GM13977 (cell line): ENCODE data around the gene HASPIN.
A peak's percentile ranks its signal among the peaks of the same experiment; 100 is the strongest.
"Not testable (repeated sequence)": the region's sequence is repeated elsewhere in the genome, so short reads cannot be mapped to it uniquely, and the experiment has no call there.

ENCODE experiments used
- DNase-seq: peaks from one replicate; pipeline ENCODE4 v3.0.0; 2012; ENCODE audit warnings: low spot score
- in situ Hi-C: fragments of 300-500 bp; cut with MboI; formaldehyde crosslinking; loops from one replicate; pipeline ENCODE4 v1.12.0; 2022; ENCODE audit warnings: low sequenced_read_pairs, low pct_unique_long_range_greater_than_20kb, mixed read lengths, inconsistent platforms; ENCODE audit not compliant: unreplicated experiment
- TF ChIP-seq, protein P1 (sequence below): IDR thresholded peaks from 2 replicates; pipeline ENCODE4 v1.5.1; 2012; ENCODE audit warnings: mild to moderate bottlenecking, control low read depth; ENCODE audit not compliant: insufficient read depth; ENCODE audit errors: extremely low read depth, missing control alignments

Gene HASPIN

DNA sequence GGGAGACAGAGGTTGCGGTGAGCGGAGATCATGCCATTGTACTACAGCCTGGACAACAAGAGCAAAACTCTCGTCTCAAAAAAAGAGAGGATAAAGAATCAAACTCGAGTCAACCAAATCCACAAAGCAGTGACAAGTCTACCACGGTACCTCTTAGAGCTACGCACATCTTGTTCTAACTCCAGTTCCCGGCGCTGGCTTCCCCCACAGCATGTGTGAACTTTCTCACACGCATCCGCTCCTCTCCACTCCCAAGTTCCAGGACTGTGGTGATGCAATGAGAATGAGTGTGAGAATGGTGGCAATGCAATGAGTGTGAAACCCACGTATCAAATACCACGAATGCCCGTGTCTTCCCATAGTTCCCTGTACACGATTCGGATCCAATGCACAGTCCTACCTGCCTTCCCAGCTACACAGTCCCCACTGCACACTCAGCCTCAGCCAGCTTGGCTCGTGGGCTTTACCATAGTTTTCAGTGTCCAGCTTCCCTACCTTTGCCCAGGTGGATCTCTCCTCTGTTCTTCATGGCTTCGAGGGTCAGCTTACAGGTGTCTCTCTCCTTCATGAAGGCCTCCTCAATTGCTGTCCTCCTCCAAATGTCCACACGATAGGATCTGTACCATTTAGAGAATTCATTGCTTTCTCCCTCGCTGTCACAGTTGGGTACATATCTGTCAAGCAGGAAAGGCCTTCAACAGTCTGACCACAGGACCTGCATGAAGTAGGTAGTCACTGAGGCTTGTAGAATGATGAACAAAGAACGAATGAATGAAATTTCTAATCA, 18.6 kb upstream of the HASPIN start:
- DNase-seq: no peak
- in situ Hi-C loops: no loop called here

DNA sequence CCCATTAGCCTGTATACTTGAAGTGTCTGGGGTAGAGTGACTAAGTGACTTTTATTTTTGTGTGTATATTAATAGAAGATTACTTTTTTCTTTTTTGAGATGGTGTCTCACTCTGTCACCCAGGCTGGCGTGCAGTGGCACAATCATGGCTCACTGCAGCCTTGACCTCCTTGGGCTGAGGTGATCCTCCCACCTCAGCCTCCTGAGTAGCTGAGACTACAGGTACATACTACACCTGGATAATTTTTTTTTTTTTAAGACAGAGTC, 18.1 kb upstream of the HASPIN start:
- in situ Hi-C loops: not testable (repeated sequence)

More for the DNA sequence above, 18.6 kb upstream of the HASPIN start:
- TF ChIP-seq, protein P1, sequence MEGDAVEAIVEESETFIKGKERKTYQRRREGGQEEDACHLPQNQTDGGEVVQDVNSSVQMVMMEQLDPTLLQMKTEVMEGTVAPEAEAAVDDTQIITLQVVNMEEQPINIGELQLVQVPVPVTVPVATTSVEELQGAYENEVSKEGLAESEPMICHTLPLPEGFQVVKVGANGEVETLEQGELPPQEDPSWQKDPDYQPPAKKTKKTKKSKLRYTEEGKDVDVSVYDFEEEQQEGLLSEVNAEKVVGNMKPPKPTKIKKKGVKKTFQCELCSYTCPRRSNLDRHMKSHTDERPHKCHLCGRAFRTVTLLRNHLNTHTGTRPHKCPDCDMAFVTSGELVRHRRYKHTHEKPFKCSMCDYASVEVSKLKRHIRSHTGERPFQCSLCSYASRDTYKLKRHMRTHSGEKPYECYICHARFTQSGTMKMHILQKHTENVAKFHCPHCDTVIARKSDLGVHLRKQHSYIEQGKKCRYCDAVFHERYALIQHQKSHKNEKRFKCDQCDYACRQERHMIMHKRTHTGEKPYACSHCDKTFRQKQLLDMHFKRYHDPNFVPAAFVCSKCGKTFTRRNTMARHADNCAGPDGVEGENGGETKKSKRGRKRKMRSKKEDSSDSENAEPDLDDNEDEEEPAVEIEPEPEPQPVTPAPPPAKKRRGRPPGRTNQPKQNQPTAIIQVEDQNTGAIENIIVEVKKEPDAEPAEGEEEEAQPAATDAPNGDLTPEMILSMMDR: no peak

DNA sequence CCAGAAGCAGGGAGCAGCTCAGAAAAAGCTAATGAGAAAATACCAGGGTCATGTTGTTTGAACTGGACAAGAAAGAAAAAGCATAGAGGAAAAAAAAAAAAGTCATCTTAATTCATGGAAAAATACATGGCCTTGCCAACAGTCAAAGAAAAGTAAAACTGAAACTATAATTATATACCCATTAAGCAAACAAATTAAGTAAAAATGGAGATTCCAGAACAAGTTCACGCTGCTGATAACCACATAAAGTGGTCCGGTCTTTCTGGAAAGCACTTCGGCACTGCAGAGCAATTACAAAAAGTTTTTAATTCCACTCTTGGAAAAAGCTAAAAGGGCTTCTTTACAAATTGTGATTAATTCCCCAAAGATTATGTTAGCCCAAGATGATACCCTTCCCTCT, 15.3 kb upstream of the HASPIN start:
- in situ Hi-C loops: no loop called here
- no peak for DNase-seq
- TF ChIP-seq, protein P1: no peak

More for the DNA sequence above, 18.1 kb upstream of the HASPIN start:
- not testable (repeated sequence) for DNase-seq

DNA sequence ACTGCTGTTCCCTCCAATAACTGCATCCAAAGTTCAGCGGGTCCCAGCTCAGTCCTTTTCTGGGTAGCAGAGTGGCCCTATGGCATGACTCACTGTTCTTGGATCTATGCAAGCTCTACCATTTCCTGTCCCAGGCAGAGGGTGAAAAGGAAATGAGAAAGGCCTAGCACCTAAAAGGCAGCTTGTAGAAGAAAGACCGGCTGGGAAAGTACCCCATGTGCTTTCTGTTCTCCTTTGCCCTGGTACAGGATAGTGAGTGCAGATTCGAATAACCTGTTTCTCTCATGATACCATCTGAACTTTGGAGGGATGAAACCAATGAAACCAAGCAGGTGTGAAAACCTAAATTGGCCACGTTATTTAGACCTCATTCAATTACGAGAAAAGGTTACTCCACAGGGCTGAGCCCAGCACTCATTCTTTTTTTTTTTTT, 12.7 kb upstream of the HASPIN start:
- in situ Hi-C loops: no loop called here
- peak; percentile 85 for DNase-seq
- TF ChIP-seq, protein P1: no peak

DNA sequence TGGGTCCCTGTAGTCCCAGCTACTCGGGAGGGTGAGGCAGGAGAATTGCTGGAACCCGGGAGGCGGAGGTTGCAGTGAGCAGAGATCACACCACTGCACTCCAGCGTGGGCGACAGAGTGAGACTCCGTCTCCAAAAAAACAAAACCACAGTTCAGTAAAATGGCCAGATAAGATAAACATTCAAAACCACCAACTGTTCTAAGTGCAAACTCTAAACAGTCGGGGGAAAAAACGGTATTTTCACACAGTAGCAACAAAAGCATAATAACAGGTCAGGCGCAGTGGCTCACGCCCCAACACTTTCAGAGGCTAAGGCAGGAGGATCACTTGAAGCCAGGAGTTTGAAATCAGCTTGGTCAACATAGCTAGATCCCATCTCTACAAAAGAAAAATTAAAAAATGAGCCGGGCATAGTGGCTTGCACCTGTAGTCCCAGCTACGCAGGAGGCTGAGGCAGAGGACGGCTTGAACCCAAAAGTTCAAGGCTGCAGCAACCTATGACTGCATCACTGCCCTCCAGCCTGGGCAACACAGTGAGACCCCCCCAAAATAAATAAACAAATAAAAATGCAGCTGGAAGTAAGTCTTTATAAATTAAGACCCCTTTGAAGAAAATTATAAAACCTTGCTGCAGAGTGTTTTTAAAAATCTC, 10.8 kb upstream of the HASPIN start:
- TF ChIP-seq, protein P1: no peak
- peak; percentile 50 for DNase-seq
- in situ Hi-C loops: no loop called here

DNA sequence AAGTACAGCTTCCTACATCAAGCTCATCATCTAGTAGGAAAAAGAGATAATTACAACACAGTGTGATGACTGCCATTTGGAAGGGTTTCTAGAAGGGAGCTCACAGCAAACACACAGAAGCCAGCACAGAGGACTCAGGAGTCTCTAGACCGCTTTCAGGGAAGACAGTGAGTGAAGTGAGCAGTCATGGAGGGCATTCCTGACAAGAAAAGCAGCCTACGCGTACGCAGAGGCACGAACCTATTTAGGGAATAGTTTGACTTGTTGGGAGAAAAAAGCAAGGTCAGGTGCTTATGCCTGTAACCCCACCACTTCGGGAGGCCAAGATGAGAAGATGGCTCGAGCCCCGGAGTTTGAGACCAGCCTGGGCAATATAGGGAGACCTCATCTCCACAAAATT, 8.4 kb upstream of the HASPIN start:
- no peak for DNase-seq
- TF ChIP-seq, protein P1: no peak
- in situ Hi-C loops: no loop called here

DNA sequence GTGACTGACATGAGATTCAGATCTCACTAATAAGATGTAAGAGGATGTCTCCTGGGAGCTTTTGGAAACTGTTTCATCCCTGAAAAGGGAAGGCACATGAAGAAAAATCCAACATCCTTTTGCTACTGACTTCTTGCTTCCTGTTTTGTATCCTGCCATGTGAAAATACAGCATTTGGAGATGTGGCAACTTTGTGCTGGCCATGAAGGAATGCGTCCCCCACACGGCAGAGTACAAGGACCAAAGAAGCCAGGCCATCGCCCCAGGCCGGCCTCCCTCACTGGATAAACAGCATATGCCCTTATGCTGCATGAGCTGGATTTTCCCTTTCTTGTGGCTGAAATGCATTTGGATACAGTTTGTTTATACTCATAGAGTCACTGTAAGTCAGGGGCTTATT, 5.5 kb upstream of the HASPIN start:
- TF ChIP-seq, protein P1: no peak
- in situ Hi-C loops: no loop called here
- no peak for DNase-seq
